Neuron (in vitro differentiated cells): ENCODE measurements around the gene TERF2IP.

Source experiments
- H2AFZ ChIP-seq: one replicate; pipeline ENCODE4 v1.6.1; 2013; ENCODE audit warnings: low read depth, mild to moderate bottlenecking, inconsistent platforms, low read length, moderate library complexity
- H3K27me3 ChIP-seq: one replicate; pipeline ENCODE4 v1.6.1; 2013; ENCODE audit warnings: low read length; ENCODE audit not compliant: insufficient read depth
- H3K36me3 ChIP-seq: one replicate; pipeline ENCODE4 v1.6.1; 2013; ENCODE audit warnings: low read length; ENCODE audit not compliant: insufficient read depth
- H3K4me1 ChIP-seq: one replicate; pipeline ENCODE4 v1.6.1; 2013; ENCODE audit warnings: low read length; ENCODE audit not compliant: insufficient read depth
- H3K4me3 ChIP-seq: 2 replicates; pipeline ENCODE4 v1.5.1; 2013; ENCODE audit warnings: mild to moderate bottlenecking, low read length, moderate library complexity
- H3K9me3 ChIP-seq: one replicate; pipeline ENCODE4 v1.6.1; 2013; ENCODE audit warnings: low read length

Gene TERF2IP

GRCh38 chr16:75647492-75648264, at the start of gene TERF2IP, which contains the start of gene KARS1:
TSS of gene TERF2IP (plus strand) at chr16:75647773. CDS start at chr16:75647883, 110 bp downstream.
TSS of gene KARS1 (minus strand) at chr16:75647665. CDS start at chr16:75647639, 26 bp downstream.
- Histone ChIP-seq H3K27me3 (no peaks in the 10 kb centered on the region), H2AFZ (peak within 1 kb of the TSS; percentile 53), H3K36me3 (peaks cover 30% of the 10 kb centered on the region), H3K4me1 (peaks cover 30% of the 10 kb centered on the region), H3K4me3 (peak within 1 kb of the TSS; percentile 95), H3K9me3 (peaks cover 3% of the 10 kb centered on the region)

- no peaks in the 10 kb centered on the region for H3K27me3 ChIP-seq
- H3K9me3 ChIP-seq, result peaks cover 14% of the 10 kb centered on the region
- no peak overlapping the region for H2AFZ ChIP-seq
- no peak overlapping the region for H3K4me3 ChIP-seq
- H3K4me1 ChIP-seq, result peaks cover 4% of the 10 kb centered on the region
- peaks cover 55% of the 10 kb centered on the region for H3K36me3 ChIP-seq
These were observed 47.9 kb upstream of the TERF2IP start for GRCh38 chr16:75599452-75600277.

DNA sequence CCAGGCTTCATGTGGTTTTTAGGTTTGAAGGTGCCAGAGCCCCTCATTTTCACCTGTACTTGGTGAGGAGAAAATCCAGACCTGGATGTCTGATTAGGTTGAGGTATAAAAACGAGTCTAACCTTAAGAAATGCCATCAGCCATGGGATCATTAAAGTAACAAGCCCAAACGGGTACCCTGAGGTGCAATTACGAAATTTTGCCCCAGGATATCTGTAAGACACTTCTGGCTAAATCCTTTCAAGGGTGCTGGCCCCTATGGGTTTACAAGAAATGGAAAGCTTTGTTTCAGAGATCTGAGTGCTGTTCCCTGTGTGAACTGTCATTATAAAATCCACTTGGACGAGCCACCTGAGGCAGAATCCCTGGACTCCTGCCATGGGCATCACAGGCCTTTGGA, 44.3 kb upstream of the TERF2IP start:
- H2AFZ ChIP-seq, result no peak overlapping the region
- peaks cover 12% of the 10 kb centered on the region for H3K9me3 ChIP-seq
- no peaks in the 10 kb centered on the region for H3K27me3 ChIP-seq
- H3K36me3 ChIP-seq, result peaks cover 74% of the 10 kb centered on the region
- H3K4me1 ChIP-seq, result no peaks in the 10 kb centered on the region
- no peak overlapping the region for H3K4me3 ChIP-seq

DNA sequence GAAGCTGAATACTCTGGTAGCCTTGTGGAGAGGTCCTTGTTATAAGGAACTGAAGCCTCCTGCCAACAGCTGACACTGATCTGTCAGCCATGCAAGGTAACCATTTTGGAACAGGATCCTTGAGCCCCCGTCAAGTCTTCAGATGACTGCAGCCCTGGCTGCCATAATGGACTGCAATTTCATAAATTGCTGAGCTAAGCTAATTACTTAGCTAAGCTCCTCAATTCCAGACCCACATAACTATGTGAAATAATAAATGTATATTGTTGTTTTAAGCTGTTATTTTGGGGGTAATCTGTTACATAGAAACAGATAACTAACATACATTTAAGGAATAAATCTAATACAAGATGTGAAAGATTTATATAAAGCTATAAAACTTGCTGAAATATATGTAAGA, 41.1 kb upstream of the TERF2IP start:
- H3K36me3 ChIP-seq, result peaks cover 88% of the 10 kb centered on the region

GRCh38 chr16:75614066-75614897, 33.3 kb upstream of the TERF2IP start:
- Histone ChIP-seq H3K4me1 (no peaks in the 10 kb centered on the region), H3K36me3 (peaks cover 84% of the 10 kb centered on the region), H3K27me3 (no peaks in the 10 kb centered on the region), H3K9me3 (peaks cover 3% of the 10 kb centered on the region), H2AFZ (no peak overlapping the region), H3K4me3 (no peak overlapping the region)

More for the DNA sequence above, 41.1 kb upstream of the TERF2IP start:
- peaks cover 12% of the 10 kb centered on the region for H3K9me3 ChIP-seq
- H2AFZ ChIP-seq, result no peak overlapping the region
- no peaks in the 10 kb centered on the region for H3K4me1 ChIP-seq
- H3K4me3 ChIP-seq, result no peak overlapping the region
- H3K27me3 ChIP-seq, result no peaks in the 10 kb centered on the region

DNA sequence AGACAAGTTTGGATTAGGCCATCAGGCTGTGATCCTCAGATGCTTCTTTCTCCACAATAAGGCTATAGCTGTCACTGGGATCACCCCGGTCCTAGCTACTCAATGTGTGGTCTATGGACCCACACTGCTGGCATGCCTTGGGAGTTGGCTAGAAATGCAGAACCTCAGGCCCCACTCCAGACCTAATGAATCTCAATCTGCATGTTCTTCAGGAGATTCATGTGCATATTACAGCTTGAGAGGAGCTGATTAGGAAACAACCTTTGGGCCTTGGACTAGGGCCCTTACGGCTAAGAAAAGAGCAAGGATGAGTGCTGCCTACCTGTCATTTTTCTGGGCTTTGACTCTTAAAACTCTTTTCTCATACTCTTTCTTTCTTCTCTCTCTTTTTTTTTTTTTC, 32.0 kb upstream of the TERF2IP start:
- Histone ChIP-seq H3K9me3 (peaks cover 3% of the 10 kb centered on the region), H3K4me1 (no peaks in the 10 kb centered on the region), H3K4me3 (no peak overlapping the region), H3K27me3 (no peaks in the 10 kb centered on the region), H2AFZ (no peak overlapping the region), H3K36me3 (peaks cover 84% of the 10 kb centered on the region)

DNA sequence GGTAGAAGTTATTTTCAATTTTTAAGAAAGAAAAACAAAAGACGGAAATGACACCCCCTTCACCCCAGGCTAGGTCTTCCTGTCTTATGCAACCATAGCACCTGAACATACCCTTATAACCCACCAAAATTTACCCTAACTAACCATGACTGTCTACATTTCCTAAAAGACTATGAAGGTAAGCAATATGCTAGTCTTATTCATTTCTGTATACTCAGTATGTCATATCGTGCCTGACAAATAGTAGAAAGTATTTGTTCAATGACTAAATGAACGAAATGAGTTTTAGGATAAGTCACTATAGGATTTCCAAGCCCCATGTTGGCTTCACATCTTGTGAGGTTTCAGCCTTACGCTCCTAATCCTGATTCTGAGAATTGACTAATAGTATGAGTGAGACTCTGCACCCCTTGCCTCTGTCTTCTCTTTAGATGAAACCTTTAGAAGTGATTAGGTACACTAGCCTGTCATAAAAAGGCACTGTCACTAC, 31.0 kb upstream of the TERF2IP start:
- no peaks in the 10 kb centered on the region for H3K27me3 ChIP-seq
- H3K9me3 ChIP-seq, result peaks cover 3% of the 10 kb centered on the region
- H3K4me3 ChIP-seq, result no peak overlapping the region
- H3K36me3 ChIP-seq, result peaks cover 75% of the 10 kb centered on the region
- no peaks in the 10 kb centered on the region for H3K4me1 ChIP-seq
- H2AFZ ChIP-seq, result no peak overlapping the region

GRCh38 chr16:75617121-75617520, 30.5 kb upstream of the TERF2IP start:
- Histone ChIP-seq H2AFZ (no peak overlapping the region), H3K36me3 (peaks cover 71% of the 10 kb centered on the region)

GRCh38 chr16:75618780-75619179, 28.8 kb upstream of the TERF2IP start:
- Histone ChIP-seq H3K4me3 (no peak overlapping the region), H3K36me3 (peaks cover 56% of the 10 kb centered on the region), H3K27me3 (no peaks in the 10 kb centered on the region), H3K9me3 (no peaks in the 10 kb centered on the region), H3K4me1 (peaks cover 7% of the 10 kb centered on the region), H2AFZ (no peak overlapping the region)

More at GRCh38 chr16:75617121-75617520, 30.5 kb upstream of the TERF2IP start:
- Histone ChIP-seq H3K27me3 (no peaks in the 10 kb centered on the region), H3K4me3 (no peak overlapping the region), H3K4me1 (peaks cover 2% of the 10 kb centered on the region), H3K9me3 (peaks cover 1% of the 10 kb centered on the region)

GRCh38 chr16:75620326-75621169, 27.0 kb upstream of the TERF2IP start:
- Histone ChIP-seq H3K4me1 (peaks cover 7% of the 10 kb centered on the region), H3K27me3 (no peaks in the 10 kb centered on the region), H2AFZ (no peak overlapping the region), H3K36me3 (peaks cover 49% of the 10 kb centered on the region), H3K9me3 (no peaks in the 10 kb centered on the region), H3K4me3 (no peak overlapping the region)

DNA sequence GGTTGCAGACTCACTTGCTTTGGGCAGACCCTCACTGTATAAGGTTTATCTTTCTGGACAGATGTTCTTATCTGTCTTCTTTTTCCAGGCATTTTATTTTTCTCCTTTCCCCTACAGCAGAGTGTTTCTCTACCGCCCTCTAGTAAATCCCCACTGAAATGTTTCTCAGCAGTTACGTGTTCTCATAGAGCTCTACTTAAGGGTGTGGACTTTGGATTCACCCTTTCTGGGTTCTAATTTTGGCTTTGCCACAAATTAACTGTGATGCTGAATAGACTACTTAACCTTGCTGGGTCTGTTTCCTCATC, 26.4 kb upstream of the TERF2IP start:
- Histone ChIP-seq H3K4me1 (peaks cover 7% of the 10 kb centered on the region), H3K4me3 (no peak overlapping the region), H2AFZ (no peak overlapping the region), H3K36me3 (peaks cover 50% of the 10 kb centered on the region), H3K9me3 (no peaks in the 10 kb centered on the region), H3K27me3 (no peaks in the 10 kb centered on the region)
